Prostate gland (tissue), 2 donors: ENCODE results near the gene RNPEPL1. TPM values are rescaled to one million over a fixed set of nuclear protein-coding genes. Genes with fewer than 3 reads are reported as not detected.

Experiments used
- DNase-seq: peaks from one replicate; pipeline ENCODE4 v3.0.0-alpha.2; 2019; ENCODE audit warnings: low spot score
- H3K27ac ChIP-seq, 2 donors: fragments of 200-600 bp; sonication (generic); 2 replicates each; pipeline ENCODE4 v1.5.1; 2017 to 2019
- H3K27me3 ChIP-seq: fragments of 200-600 bp; sonication (generic); replicated peaks from 2 replicates; pipeline ENCODE4 v1.5.1; 2019; ENCODE audit not compliant: insufficient read depth
- H3K36me3 ChIP-seq, 2 donors: fragments of 200-600 bp; sonication (generic); 1 replicate in 1 of 2; 2 replicates in 1 of 2; pipeline versions ENCODE4 v1.5.1 to v1.8.1; 2017 to 2019
- H3K4me1 ChIP-seq: fragments of 200-600 bp; sonication (generic); replicated peaks from 2 replicates; pipeline ENCODE4 v1.5.1; 2019
- H3K4me3 ChIP-seq, 2 donors: fragments of 200-600 bp; sonication (generic); 2 replicates each; pipeline ENCODE4 v1.5.1; 2017 to 2019
- H3K9me3 ChIP-seq: fragments of 200-600 bp; sonication (generic); 2 replicates; pipeline ENCODE4 v1.5.1; 2017
- CTCF ChIP-seq, 4 experiments: fragments of 200-600 bp in 2 of 4; fragments of 450-650 bp in 2 of 4; sonication (generic) in 2 of 4; IDR thresholded peaks; 1 replicate in 3 of 4; 2 replicates in 1 of 4; pipeline ENCODE4 v1.5.1; 2016 to 2019; ENCODE audit warnings: antibody characterized with exemption in 4 of 4, mild to moderate bottlenecking in 2 of 4, moderate library complexity in 2 of 4
- POLR2A ChIP-seq: fragments of 450-650 bp; IDR thresholded peaks from one replicate; pipeline ENCODE4 v1.6.1; 2016; ENCODE audit warnings: antibody characterized with exemption, mild to moderate bottlenecking
- POLR2AphosphoS5 ChIP-seq: sonication (generic); formaldehyde crosslinking; IDR thresholded peaks from one replicate; pipeline ENCODE4 v1.6.1; 2017; ENCODE audit warnings: antibody characterized with exemption
- WGBS: methylation state at CpG from one replicate; pipeline ENCODE4 v1.1.5; 2018; 5-methylcytosine and 5-hydroxymethylcytosine counted together
- intact Hi-C: fragments of 100-400 bp; cut with DNase I; formaldehyde crosslinking; loops from one replicate; pipeline ENCODE4 v1.14.2; 2022
- total RNA-seq, 2 donors: library from RNA; depleted of rRNA; stranded (reverse); fragments of >200 nt; gene quantifications; one replicate each; pipeline ENCODE4 v1.1.0, GENCODE V29; 2016

RNPEPL1 gene
- total RNA-seq, 2 donors from 2014 or later: 36.9 to 94.7 TPM

DNA sequence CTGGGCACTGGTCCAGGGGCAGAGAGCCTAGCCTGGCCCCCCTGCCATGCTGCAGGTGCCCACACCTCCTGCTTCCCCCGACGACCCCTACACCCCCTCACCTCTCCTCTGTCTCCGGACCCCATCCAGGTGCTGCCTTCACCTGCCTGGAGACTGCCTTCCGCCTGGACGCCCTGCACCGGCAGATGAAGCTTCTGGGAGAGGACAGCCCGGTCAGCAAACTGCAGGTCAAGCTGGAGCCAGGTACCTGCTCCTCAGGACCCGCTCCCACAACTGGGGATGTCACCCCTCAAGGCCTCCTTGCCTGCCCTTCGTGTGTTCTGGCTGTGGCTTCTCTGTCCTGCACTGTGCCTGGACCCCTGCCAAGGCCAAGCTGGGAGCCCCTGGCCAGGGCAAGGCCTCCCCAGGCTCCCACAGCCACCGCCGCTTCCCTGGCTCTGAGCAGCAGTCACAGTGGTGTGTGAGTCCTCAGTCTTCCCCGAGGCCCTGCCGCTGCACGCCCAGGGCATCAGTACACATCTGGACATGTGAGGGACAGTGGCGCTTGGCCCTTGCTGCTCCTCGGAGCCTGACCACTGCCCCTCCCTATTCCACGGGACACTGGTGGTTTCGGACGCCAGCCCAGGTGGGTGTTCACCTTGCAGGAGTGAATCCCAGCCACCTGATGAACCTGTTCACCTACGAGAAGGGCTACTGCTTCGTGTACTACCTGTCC lies 6.3 kb downstream of the RNPEPL1 start:
- H3K4me3 ChIP-seq: no peak overlapping the region
- DNase-seq: no peak
- H3K27ac ChIP-seq: no peak overlapping the region
- H3K36me3 ChIP-seq: peaks cover 11 to 23% of the 10 kb centered on the region in 2 donors
- H3K27me3 ChIP-seq: no peaks in the 10 kb centered on the region
- intact Hi-C loops: no loop called here
- H3K4me1 ChIP-seq: peaks cover 3% of the 10 kb centered on the region
- no peaks in the 10 kb centered on the region for H3K9me3 ChIP-seq
- WGBS: 88% methylated on average over 21 of the region's 21 CpGs
- no peak for TF ChIP-seq POLR2A
- no peak for TF ChIP-seq POLR2AphosphoS5
- no peak for TF ChIP-seq CTCF (IDR thresholded peaks at IDR 0.05)

- 85% methylated on average over 23 of the region's 23 CpGs for WGBS
- Histone ChIP-seq H3K27me3 (no peaks in the 10 kb centered on the region), H3K36me3 (peaks cover 11 to 23% of the 10 kb centered on the region in 2 donors), H3K4me3 (no peak overlapping the region), H3K27ac (no peak overlapping the region), H3K4me1 (no peaks in the 10 kb centered on the region), H3K9me3 (no peaks in the 10 kb centered on the region)
- intact Hi-C loops: no loop called here
- TF ChIP-seq POLR2A (no peak), CTCF (IDR thresholded peaks at IDR 0.05) (no peak), POLR2AphosphoS5 (no peak)
- no peak for DNase-seq
These were observed 7.0 kb downstream of the RNPEPL1 start for GRCh38 chr2:240575101-240575965.

DNA sequence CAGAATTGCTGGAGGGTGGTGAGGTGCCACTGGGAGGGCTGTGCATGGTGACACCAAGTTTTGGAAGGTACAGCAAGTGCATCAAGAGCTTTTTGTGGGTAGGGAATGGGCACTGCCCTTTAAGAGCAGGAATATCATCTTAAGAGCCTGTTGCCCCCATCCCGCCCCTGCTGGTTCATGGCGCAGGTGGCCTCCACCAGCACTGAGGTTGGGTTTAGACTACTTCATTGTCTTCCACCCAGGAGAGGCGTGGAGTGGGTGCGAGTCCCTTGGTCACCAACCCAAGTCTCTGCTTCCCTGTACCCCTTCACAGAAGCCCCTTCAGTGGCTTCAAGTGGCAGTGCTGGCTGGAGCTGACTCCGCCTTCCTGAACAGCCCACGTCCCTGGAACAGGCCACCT lies 7.8 kb downstream of the RNPEPL1 start:
- H3K36me3 ChIP-seq: peaks cover 11 to 23% of the 10 kb centered on the region in 2 donors
- no peaks in the 10 kb centered on the region for H3K9me3 ChIP-seq
- TF ChIP-seq POLR2AphosphoS5 (no peak), POLR2A (no peak), CTCF (IDR thresholded peaks at IDR 0.05) (no peak)
- no peaks in the 10 kb centered on the region for H3K27me3 ChIP-seq
- DNase-seq: no peak
- no peak overlapping the region for H3K27ac ChIP-seq
- WGBS: 83% methylated on average over 5 of the region's 6 CpGs
- H3K4me3 ChIP-seq: no peak overlapping the region
- H3K4me1 ChIP-seq: no peaks in the 10 kb centered on the region
- intact Hi-C loops: no loop called here

- no peak for DNase-seq
- TF ChIP-seq CTCF (IDR thresholded peaks at IDR 0.05): no peak
- TF ChIP-seq POLR2A: no peak
- TF ChIP-seq POLR2AphosphoS5: no peak
- Histone ChIP-seq H3K36me3 (peaks cover 11 to 23% of the 10 kb centered on the region in 2 donors), H3K27ac (no peak overlapping the region), H3K4me1 (no peaks in the 10 kb centered on the region), H3K9me3 (no peaks in the 10 kb centered on the region), H3K4me3 (no peak overlapping the region), H3K27me3 (no peaks in the 10 kb centered on the region)
- WGBS: 89% methylated on average over 32 of the region's 32 CpGs
- intact Hi-C loops: no loop called here
These were observed 8.3 kb downstream of the RNPEPL1 start for GRCh38 chr2:240576436-240577205.
